Skeletal muscle tissue (tissue), 4 donors: Measurements from ENCODE around the gene PLAC8. TPM values are rescaled to one million over a fixed set of nuclear protein-coding genes. Genes with fewer than 3 reads are reported as not detected.

Experiments
- H3K27ac ChIP-seq: one replicate; pipeline ENCODE4 v1.7.0; 2013; ENCODE audit warnings: mild to moderate bottlenecking, low read depth, low read length, inconsistent platforms
- H3K27me3 ChIP-seq, 3 donors: one replicate each; pipeline ENCODE4 v1.7.0; 2013; ENCODE audit warnings: low read length in 3 of 3; ENCODE audit not compliant: control insufficient read depth in 3 of 3, insufficient read depth in 3 of 3
- H3K36me3 ChIP-seq, 3 donors: one replicate each; pipeline ENCODE4 v1.7.0; 2013; ENCODE audit warnings: low read length in 3 of 3; ENCODE audit not compliant: control insufficient read depth in 3 of 3, insufficient read depth in 3 of 3
- H3K4me1 ChIP-seq, 3 donors: one replicate each; pipeline ENCODE4 v1.7.0; 2013; ENCODE audit warnings: low read length in 3 of 3, mild to moderate bottlenecking in 3 of 3; ENCODE audit not compliant: control insufficient read depth in 3 of 3, insufficient read depth in 3 of 3
- H3K4me3 ChIP-seq, 3 donors: one replicate each; pipeline ENCODE4 v1.7.0; 2013; ENCODE audit warnings: low read length in 3 of 3
- H3K9ac ChIP-seq, 3 donors: one replicate each; pipeline ENCODE4 v1.7.0; 2013; ENCODE audit warnings: low read length in 3 of 3, mild to moderate bottlenecking in 3 of 3, moderate library complexity in 2 of 3, low read depth in 1 of 3
- H3K9me3 ChIP-seq, 3 donors: one replicate each; pipeline ENCODE4 v1.7.0; 2013; ENCODE audit warnings: low read length in 3 of 3; ENCODE audit not compliant: control insufficient read depth in 3 of 3
- total RNA-seq: library from RNA; depleted of rRNA; stranded (reverse); fragments of >200 nt; gene quantifications from one replicate; pipeline ENCODE4 v1.2.3, GENCODE V29; 2014
- donor health status: Osteomylitis.

PLAC8 gene
- total RNA-seq, 1 donor from 2014 or later = 11.0 TPM

- Histone ChIP-seq H3K27ac (no peak overlapping the region), H3K4me1 (no peaks in the 10 kb centered on the region), H3K9ac (no peak overlapping the region), H3K36me3 (no peaks in the 10 kb centered on the region), H3K4me3 (no peak overlapping the region), H3K9me3 (no peaks in the 10 kb centered on the region), H3K27me3 (no peaks in the 10 kb centered on the region)
Observed at GRCh38 chr4:83132065-83132464, 17.5 kb upstream of the PLAC8 start.

- Histone ChIP-seq H3K27me3 (no peaks in the 10 kb centered on the region), H3K4me3 (no peak overlapping the region), H3K27ac (no peak overlapping the region), H3K36me3 (no peaks in the 10 kb centered on the region), H3K4me1 (no peaks in the 10 kb centered on the region), H3K9me3 (no peaks in the 10 kb centered on the region), H3K9ac (no peak overlapping the region)
Observed at GRCh38 chr4:83129264-83129663, 14.7 kb upstream of the PLAC8 start.

DNA sequence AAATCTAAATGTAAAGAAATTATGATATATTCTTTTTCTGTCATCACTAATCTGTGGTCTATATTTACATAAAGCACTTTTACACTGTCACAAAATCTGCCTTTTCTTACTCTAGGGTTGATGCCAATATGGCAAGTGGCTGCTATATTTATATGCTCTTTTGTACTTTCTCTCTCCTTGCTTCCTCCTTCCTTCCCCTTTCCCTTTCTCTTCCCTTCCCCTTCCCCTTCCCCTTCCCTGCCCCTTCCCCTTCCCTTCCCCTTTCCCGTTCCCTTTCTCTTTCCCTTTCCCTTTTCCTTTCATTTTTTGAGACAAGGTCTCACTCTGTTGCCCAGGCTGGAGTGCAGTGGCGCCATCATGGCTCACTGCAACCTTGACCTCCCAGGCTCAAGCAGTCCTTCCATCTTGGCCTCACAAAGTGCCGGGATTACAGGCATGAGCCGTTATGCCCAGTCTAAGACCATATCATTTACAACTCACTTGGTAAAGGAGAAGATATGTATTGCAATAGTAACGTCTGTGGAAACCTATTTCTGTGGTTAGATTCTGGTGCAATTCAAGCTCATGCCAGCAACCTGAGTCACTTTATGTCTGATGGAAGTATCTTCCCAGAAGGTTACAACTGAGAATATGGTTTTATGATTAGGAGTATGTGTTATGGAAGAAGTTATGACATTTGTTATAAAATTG is 13.9 kb upstream of the PLAC8 start:
- Histone ChIP-seq H3K9ac (no peak overlapping the region), H3K4me1 (no peaks in the 10 kb centered on the region), H3K9me3 (no peaks in the 10 kb centered on the region), H3K27me3 (no peaks in the 10 kb centered on the region), H3K36me3 (no peaks in the 10 kb centered on the region), H3K27ac (no peak overlapping the region), H3K4me3 (no peak overlapping the region)

DNA sequence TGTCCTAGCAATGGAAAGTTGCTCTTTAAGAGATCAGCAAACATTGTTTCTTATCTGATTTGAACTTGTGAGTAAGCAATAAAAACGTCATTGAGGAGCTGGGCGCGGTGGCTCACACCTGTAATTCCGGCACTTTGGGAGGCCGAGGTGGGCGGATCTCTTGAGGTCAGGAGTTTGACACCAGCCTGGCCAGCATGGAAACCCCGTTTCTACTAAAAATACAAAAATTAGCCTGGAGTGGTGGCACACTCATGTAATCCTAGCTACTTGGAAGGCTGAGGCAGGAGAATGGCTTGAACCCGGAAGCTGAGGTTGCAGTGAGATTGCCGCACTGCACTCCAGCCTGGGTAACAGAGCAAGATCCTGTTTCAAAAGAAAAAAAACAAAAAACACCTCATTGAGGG is 11.2 kb upstream of the PLAC8 start:
- no peaks in the 10 kb centered on the region for H3K4me1 ChIP-seq
- no peak overlapping the region for H3K4me3 ChIP-seq
- H3K9ac ChIP-seq = no peak overlapping the region
- no peaks in the 10 kb centered on the region for H3K27me3 ChIP-seq
- H3K27ac ChIP-seq = no peak overlapping the region
- H3K36me3 ChIP-seq = no peaks in the 10 kb centered on the region
- H3K9me3 ChIP-seq = no peaks in the 10 kb centered on the region

DNA sequence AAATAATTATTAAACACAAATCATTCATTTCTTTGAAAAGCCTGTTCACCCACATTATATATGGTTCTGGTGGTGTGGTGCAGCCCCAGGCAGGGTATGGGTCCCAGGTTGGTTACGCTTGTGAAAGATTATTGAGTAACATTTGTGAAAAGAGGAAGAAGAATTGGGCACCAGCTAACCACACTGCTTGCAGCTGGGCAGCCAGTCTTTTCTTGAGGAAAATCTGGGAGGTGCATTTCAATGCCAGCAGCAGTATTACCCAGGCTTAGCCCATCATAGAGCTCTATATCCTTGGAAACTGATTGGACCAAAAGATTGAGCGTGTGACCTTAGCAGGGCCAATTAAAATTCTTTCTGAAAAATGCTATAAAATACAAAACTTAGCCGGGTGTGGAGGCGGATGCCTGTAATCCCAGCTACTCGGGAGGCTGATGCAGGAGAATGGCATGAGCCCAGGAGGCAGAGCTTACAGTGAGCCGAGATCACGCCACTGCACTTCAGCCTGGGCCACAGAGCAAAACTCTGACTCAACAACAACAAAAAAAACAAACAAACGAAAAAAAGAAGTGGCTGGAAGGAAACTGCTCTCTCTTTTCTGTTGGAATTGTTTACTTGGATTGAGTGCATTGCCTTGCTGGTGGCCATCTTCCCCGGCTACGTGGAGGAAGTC is 9.7 kb upstream of the PLAC8 start:
- Histone ChIP-seq H3K9ac (no peak overlapping the region), H3K27ac (no peak overlapping the region), H3K36me3 (no peaks in the 10 kb centered on the region), H3K4me3 (no peak overlapping the region), H3K9me3 (no peaks in the 10 kb centered on the region), H3K4me1 (no peaks in the 10 kb centered on the region), H3K27me3 (no peaks in the 10 kb centered on the region)

GRCh38 chr4:83121246-83121645 is 6.7 kb upstream of the PLAC8 start:
- no peaks in the 10 kb centered on the region for H3K4me1 ChIP-seq
- H3K27me3 ChIP-seq = no peaks in the 10 kb centered on the region
- H3K36me3 ChIP-seq = no peaks in the 10 kb centered on the region
- no peaks in the 10 kb centered on the region for H3K9me3 ChIP-seq
- H3K4me3 ChIP-seq = no peak overlapping the region
- no peak overlapping the region for H3K9ac ChIP-seq
- no peak overlapping the region for H3K27ac ChIP-seq

- Histone ChIP-seq H3K36me3 (no peaks in the 10 kb centered on the region), H3K9ac (no peak overlapping the region), H3K4me3 (no peak overlapping the region), H3K27me3 (no peaks in the 10 kb centered on the region), H3K9me3 (no peaks in the 10 kb centered on the region), H3K27ac (no peak overlapping the region), H3K4me1 (no peaks in the 10 kb centered on the region)
Observed at GRCh38 chr4:83118869-83119268, 4.3 kb upstream of the PLAC8 start.

DNA sequence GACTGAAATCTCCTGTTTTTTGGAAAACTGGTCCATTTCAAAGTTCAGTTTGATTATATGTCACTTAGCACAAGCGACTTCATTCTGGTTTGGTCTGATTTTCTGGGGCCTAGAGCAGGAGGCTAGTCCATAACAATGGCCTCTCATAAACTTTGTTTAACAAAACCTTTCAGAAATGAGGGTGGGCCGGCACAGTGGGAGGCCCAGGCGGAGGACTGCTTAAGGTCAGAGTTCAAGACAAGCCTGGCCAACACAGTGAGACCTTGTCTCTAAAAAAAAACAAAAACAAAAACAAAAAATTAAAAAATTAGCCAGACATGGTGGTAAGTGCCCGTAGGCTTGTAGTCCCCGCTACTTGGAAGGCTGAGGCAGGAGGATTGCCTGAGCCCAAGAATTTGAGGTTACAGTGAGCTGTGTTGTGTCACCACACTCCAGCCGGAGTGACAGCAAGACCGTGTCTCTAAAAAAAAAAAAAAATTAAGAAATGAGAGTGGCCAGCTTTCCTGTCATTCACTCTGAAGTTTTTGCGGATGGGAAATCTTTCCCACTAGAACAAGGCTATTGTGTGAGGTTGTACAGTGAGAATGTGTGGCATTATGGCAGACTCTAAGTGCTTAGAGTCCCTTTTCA is 1.2 kb upstream of the PLAC8 start:
- Histone ChIP-seq H3K4me1 (peaks cover 0 to 1% (median 0%) of the 10 kb centered on the region in 3 donors), H3K4me3 (no peak overlapping the region), H3K36me3 (no peaks in the 10 kb centered on the region), H3K9ac (no peak overlapping the region), H3K27ac (no peak overlapping the region), H3K27me3 (no peaks in the 10 kb centered on the region), H3K9me3 (no peaks in the 10 kb centered on the region)

- H3K27me3 ChIP-seq = no peaks in the 10 kb centered on the region
- H3K4me3 ChIP-seq = no peak overlapping the region
- no peaks in the 10 kb centered on the region for H3K9me3 ChIP-seq
- no peaks in the 10 kb centered on the region for H3K36me3 ChIP-seq
- no peak overlapping the region for H3K27ac ChIP-seq
- no peak overlapping the region for H3K9ac ChIP-seq
- H3K4me1 ChIP-seq = peaks cover 4 to 8% (median 6%) of the 10 kb centered on the region in 3 donors
Observed at GRCh38 chr4:83115000-83115399, 471 bp upstream of the PLAC8 start.

- Histone ChIP-seq H3K27ac (no peak overlapping the region), H3K4me1 (peaks cover 4 to 8% (median 6%) of the 10 kb centered on the region in 3 donors), H3K27me3 (no peaks in the 10 kb centered on the region), H3K36me3 (no peaks in the 10 kb centered on the region), H3K4me3 (no peak overlapping the region), H3K9ac (no peak overlapping the region), H3K9me3 (no peaks in the 10 kb centered on the region)
Observed at GRCh38 chr4:83113429-83113786, 1.1 kb downstream of the PLAC8 start.
